ENCODE data around the gene MC4R. TPM values are rescaled to one million over a fixed set of nuclear protein-coding genes. Genes with fewer than 3 reads are reported as not detected.

The MC4R gene
- not detected in 5 replicates for total RNA-seq (2022; extraction: Qiagen RNA extraction)

GRCh38 chr18:60372596-60372995 lies at the start of gene MC4R:
Gene MC4R (minus strand): TSS chr18:60372775. CDS start chr18:60372349, 426 bp downstream.

